Mammary epithelial cell (primary cell): ENCODE data around the gene METTL4.

Experiments used
- CTCF ChIP-seq, 2 donors: IDR thresholded peaks in 1 of 2; conservative IDR thresholded peaks in 1 of 2; 2 replicates each; pipeline ENCODE4 v1.5.1; 2011 to 2012; ENCODE audit warnings: inconsistent platforms in 2 of 2, low read length in 2 of 2, mild to moderate bottlenecking in 2 of 2, control low read depth in 1 of 2, low read depth in 1 of 2; ENCODE audit not compliant: insufficient read depth in 1 of 2; ENCODE audit errors: extremely low read depth in 1 of 2
- EZH2 ChIP-seq: IDR thresholded peaks from 2 replicates; pipeline ENCODE4 v1.6.1; 2012; ENCODE audit warnings: low read length, inconsistent platforms, borderline replicate concordance

- no peak for TF ChIP-seq EZH2
- TF ChIP-seq CTCF (conservative IDR thresholded peaks at IDR 0.05 in 1 of 2, IDR thresholded peaks at IDR 0.05 in 1 of 2; ENCODE audit: extremely low read depth in 1 of 2, insufficient read depth in 1 of 2, low read depth in 1 of 2, low read length in 2 of 2): no peak
Observed at GRCh38 chr18:2522112-2522511, 49.2 kb downstream of the METTL4 start.
